A549 (cell line): ENCODE measurements around the gene CARTPT.

ENCODE experiments used
- CEBPB ChIP-seq, 2 experiments: fragments of >200 bp in 1 of 2; sonication (Bioruptor Twin) in 1 of 2; formaldehyde crosslinking in 1 of 2; IDR thresholded peaks; 2 replicates each; pipeline ENCODE4 v1.6.1; 2012 to 2016
- CHD4 ChIP-seq: fragments of 200-600 bp; sonication (generic); IDR thresholded peaks from 2 replicates; pipeline ENCODE4 v1.6.1; 2016; ENCODE audit warnings: antibody characterized with exemption, mild to moderate bottlenecking, borderline replicate concordance
- MAX ChIP-seq: IDR thresholded peaks from 2 replicates; pipeline ENCODE4 v1.6.1; 2012
- RAD21 ChIP-seq, 2 experiments: fragments of >200 bp in 1 of 2; sonication (Bioruptor Twin) in 1 of 2; formaldehyde crosslinking in 1 of 2; IDR thresholded peaks in 1 of 2; conservative IDR thresholded peaks in 1 of 2; 2 replicates in 1 of 2; 3 replicates in 1 of 2; pipeline ENCODE4 v1.6.1; 2012 to 2018; ENCODE audit warnings: inconsistent platforms in 1 of 2
- REST ChIP-seq: fragments of 200-600 bp; sonication (generic); IDR thresholded peaks from 2 replicates; pipeline ENCODE4 v1.6.1; 2016; ENCODE audit warnings: antibody characterized with exemption, mild to moderate bottlenecking, moderate library complexity

- no peak for TF ChIP-seq CHD4
- no peak for TF ChIP-seq REST
- TF ChIP-seq CEBPB (IDR thresholded peaks at IDR 0.05) = no peak
- TF ChIP-seq RAD21 (conservative IDR thresholded peaks at IDR 0.05 in 1 of 2, IDR thresholded peaks at IDR 0.05 in 1 of 2) = no peak
- no peak for TF ChIP-seq MAX
These were observed 19.0 kb downstream of the CARTPT start for GRCh38 chr5:71737931-71738539.
